ENCODE results near the gene LRMDA. TPM values are rescaled to one million over a fixed set of nuclear protein-coding genes. Genes with fewer than 3 reads are reported as not detected.

The LRMDA gene
- polyA plus RNA-seq, 1 donor (not counting 4 experiments of a cell fraction or from before 2014, with no cell fraction given) = not detected

GRCh38 chr10:76557366-76557765, 1125.9 kb downstream of the LRMDA start:
- Histone ChIP-seq H3K4me2 (ENCODE audit: control insufficient read depth, extremely low read depth, insufficient read depth, low read depth, low read length) (no peak overlapping the region), H3K4me3 (ENCODE audit: control insufficient read depth in 2 of 3, extremely low read depth in 1 of 3, insufficient read depth in 2 of 3, low read depth in 1 of 3, low read length in 3 of 3) (no peak overlapping the region), H3K27me3 (ENCODE audit: control insufficient read depth, extremely low read depth, insufficient read depth, low read length) (no peaks in the 10 kb centered on the region), H3K4me1 (ENCODE audit: control insufficient read depth, extremely low read depth, insufficient read depth, low read length) (no peaks in the 10 kb centered on the region), H4K20me1 (ENCODE audit: control insufficient read depth, extremely low read depth, insufficient read depth, low read length) (no peaks in the 10 kb centered on the region), H3K36me3 (ENCODE audit: control insufficient read depth in 2 of 2, extremely low read depth in 1 of 2, insufficient read depth in 2 of 2, low read length in 2 of 2) (no peaks in the 10 kb centered on the region), H3K9me1 (ENCODE audit: control insufficient read depth, extremely low read depth, insufficient read depth, low read length) (no peaks in the 10 kb centered on the region), H3K27ac (ENCODE audit: control insufficient read depth, insufficient read depth, low read length) (no peak overlapping the region), H2AFZ (ENCODE audit: control insufficient read depth, low read length) (no peak overlapping the region), H3K9me3 (ENCODE audit: control insufficient read depth, low read depth, low read length) (no peaks in the 10 kb centered on the region), H3K79me2 (ENCODE audit: control insufficient read depth, insufficient read depth, low read length) (no peaks in the 10 kb centered on the region), H3K9ac (ENCODE audit: control insufficient read depth, extremely low read depth, insufficient read depth, low read length) (no peak overlapping the region)
- no peak for TF ChIP-seq CTCF (optimal IDR thresholded peaks at IDR 0.05 in 1 of 3, IDR thresholded peaks at IDR 0.05 in 1 of 3, conservative IDR thresholded peaks at IDR 0.05 in 1 of 3; ENCODE audit: extremely low read depth in 1 of 3, insufficient read depth in 2 of 3, low read length in 3 of 3)
- no peak for DNase-seq (ENCODE audit: low read depth, low spot score)
- no peak for FAIRE-seq
- dilution Hi-C loops (cut with MboI; ENCODE audit: extremely low pct_ligation_motif_present, low sequenced_read_pairs) = no loop called here

- Histone ChIP-seq H3K79me2 (ENCODE audit: control insufficient read depth, insufficient read depth, low read length) (no peaks in the 10 kb centered on the region), H3K36me3 (ENCODE audit: control insufficient read depth in 2 of 2, extremely low read depth in 1 of 2, insufficient read depth in 2 of 2, low read length in 2 of 2) (no peaks in the 10 kb centered on the region), H3K9me1 (ENCODE audit: control insufficient read depth, extremely low read depth, insufficient read depth, low read length) (no peaks in the 10 kb centered on the region), H3K27ac (ENCODE audit: control insufficient read depth, insufficient read depth, low read length) (no peak overlapping the region), H3K27me3 (ENCODE audit: control insufficient read depth, extremely low read depth, insufficient read depth, low read length) (no peaks in the 10 kb centered on the region), H3K4me3 (ENCODE audit: control insufficient read depth in 2 of 3, extremely low read depth in 1 of 3, insufficient read depth in 2 of 3, low read depth in 1 of 3, low read length in 3 of 3) (no peak overlapping the region), H3K4me2 (ENCODE audit: control insufficient read depth, extremely low read depth, insufficient read depth, low read depth, low read length) (no peak overlapping the region), H3K9me3 (ENCODE audit: control insufficient read depth, low read depth, low read length) (no peaks in the 10 kb centered on the region), H4K20me1 (ENCODE audit: control insufficient read depth, extremely low read depth, insufficient read depth, low read length) (no peaks in the 10 kb centered on the region), H2AFZ (ENCODE audit: control insufficient read depth, low read length) (no peak overlapping the region), H3K4me1 (ENCODE audit: control insufficient read depth, extremely low read depth, insufficient read depth, low read length) (no peaks in the 10 kb centered on the region), H3K9ac (ENCODE audit: control insufficient read depth, extremely low read depth, insufficient read depth, low read length) (no peak overlapping the region)
- dilution Hi-C loops (cut with MboI; ENCODE audit: extremely low pct_ligation_motif_present, low sequenced_read_pairs) = no loop called here
- TF ChIP-seq EZH2 (IDR thresholded peaks at IDR 0.05; ENCODE audit: low read length) = no peak
- TF ChIP-seq CTCF (optimal IDR thresholded peaks at IDR 0.05 in 1 of 3, IDR thresholded peaks at IDR 0.05 in 1 of 3, conservative IDR thresholded peaks at IDR 0.05 in 1 of 3; ENCODE audit: extremely low read depth in 1 of 3, insufficient read depth in 2 of 3, low read length in 3 of 3) = no peak
- FAIRE-seq (no peak), DNase-seq (ENCODE audit: low read depth, low spot score) (no peak)
Measured at GRCh38 chr10:76558586-76558985, 1127.2 kb downstream of the LRMDA start.

All from keratinocyte (primary cell).